A673 (cell line): ENCODE results near the gene PGAM1. TPM values are rescaled to one million over a fixed set of nuclear protein-coding genes. Genes with fewer than 3 reads are reported as not detected.

ENCODE experiments used
- BruUV-seq: library from RNA; stranded (reverse); fragments of 400-500 nt; replicated peaks from 2 replicates; lab custom pipeline; 2021; lab: Mats Ljungman, UMichigan
- CTCF ChIA-PET: fragments of 300-600 bp; sonication (Branson Sonifier 250); formaldehyde crosslinking; loops from one replicate; lab custom pipeline; 2022; ENCODE audit warnings: antibody characterized with exemption; lab: Charles Lee
- POLR2A ChIA-PET: fragments of 300-600 bp; sonication (Branson Sonifier 250); formaldehyde crosslinking; loops from one replicate; lab custom pipeline; 2022; ENCODE audit warnings: antibody characterized with exemption; ENCODE audit not compliant: low non-redundant PET; lab: Charles Lee
- DNase-seq: peaks from one replicate; pipeline ENCODE4 v3.0.0-alpha.2; 2015; ENCODE audit warnings: low spot score
- H3K27ac ChIP-seq: fragments of 200-600 bp; sonication (generic); 2 replicates; pipeline ENCODE4 v1.5.1; 2016; ENCODE audit warnings: mixed run types, low read depth, mild to moderate bottlenecking, mixed read lengths, antibody characterized with exemption, low read length; ENCODE audit not compliant: poor library complexity, severe bottlenecking
- H3K27me3 ChIP-seq: fragments of 200-600 bp; sonication (generic); replicated peaks from 2 replicates; pipeline ENCODE4 v1.6.1; 2017; ENCODE audit warnings: mixed run types, low read depth, mild to moderate bottlenecking, mixed read lengths, antibody characterized with exemption, low read length; ENCODE audit not compliant: insufficient read depth, poor library complexity
- H3K36me3 ChIP-seq: fragments of 200-600 bp; sonication (generic); 2 replicates; pipeline ENCODE4 v1.6.1; 2016; ENCODE audit warnings: mixed run types, mild to moderate bottlenecking, mixed read lengths, antibody characterized with exemption, low read length; ENCODE audit not compliant: insufficient read depth, poor library complexity, severe bottlenecking
- H3K4me1 ChIP-seq: fragments of 200-600 bp; sonication (generic); 2 replicates; pipeline ENCODE4 v1.6.1; 2017; ENCODE audit warnings: mixed run types, mild to moderate bottlenecking, mixed read lengths, antibody characterized with exemption, low read length; ENCODE audit not compliant: insufficient read depth, poor library complexity, severe bottlenecking
- H3K4me3 ChIP-seq: fragments of 200-600 bp; sonication (generic); 2 replicates; pipeline ENCODE4 v1.5.1; 2016; ENCODE audit warnings: low read depth, mixed run types, mild to moderate bottlenecking, mixed read lengths, low read length; ENCODE audit not compliant: poor library complexity, severe bottlenecking
- H3K9me3 ChIP-seq: fragments of 200-600 bp; sonication (generic); 2 replicates; pipeline ENCODE4 v1.6.1; 2016; ENCODE audit warnings: mixed run types, low read depth, mild to moderate bottlenecking, mixed read lengths, antibody characterized with exemption, low read length; ENCODE audit not compliant: poor library complexity, severe bottlenecking
- EZH2 ChIP-seq: fragments of 200-600 bp; sonication (generic); IDR thresholded peaks from 2 replicates; pipeline ENCODE4 v1.6.1; 2017; ENCODE audit warnings: borderline replicate concordance, low read depth, mild to moderate bottlenecking, mixed read lengths, antibody characterized with exemption, low read length; ENCODE audit not compliant: poor library complexity, severe bottlenecking
- intact Hi-C: fragments of 100-400 bp; cut with micrococcal nuclease; formaldehyde crosslinking; loops from one replicate; pipeline ENCODE4 v1.10.0; 2022; ENCODE audit not compliant: unreplicated experiment
- total RNA-seq: library from RNA; stranded (reverse); gene quantifications from 2 replicates; pipeline ENCODE4 v1.2.3, GENCODE V29; 2021
- TF ChIP-seq, protein P1 (sequence below): fragments of 300-800, 200-600 bp; sonication (generic); conservative IDR thresholded peaks from 2 replicates; pipeline ENCODE4 v1.5.1; 2017; ENCODE audit warnings: low read depth, mild to moderate bottlenecking, antibody characterized with exemption, low read length, moderate library complexity, mixed read lengths

The PGAM1 gene
- total RNA-seq, 1 experiment from 2014 or later = 668 TPM

DNA sequence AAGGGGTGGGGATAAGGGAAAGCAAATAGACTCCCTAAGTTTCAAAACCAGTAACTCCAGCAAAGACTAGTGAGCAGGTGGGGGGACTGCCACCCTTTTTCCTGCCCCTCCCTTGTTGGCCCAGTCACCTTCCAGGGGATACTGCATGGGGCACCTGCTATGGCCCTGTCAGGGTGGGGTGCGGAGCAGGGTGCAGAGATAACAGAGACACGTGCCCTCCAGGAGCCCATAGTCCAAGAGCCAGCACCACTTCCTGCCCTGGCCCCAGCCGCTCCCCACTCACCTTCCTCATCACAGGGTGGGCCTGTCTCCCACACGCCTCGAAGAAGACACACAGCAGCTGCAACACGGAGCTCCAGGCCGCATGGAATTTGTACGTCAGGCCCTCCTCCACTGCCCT is 45.5 kb upstream of the PGAM1 start:
- CTCF ChIA-PET = no interaction called here
- POLR2A ChIA-PET = no interaction called here

DNA sequence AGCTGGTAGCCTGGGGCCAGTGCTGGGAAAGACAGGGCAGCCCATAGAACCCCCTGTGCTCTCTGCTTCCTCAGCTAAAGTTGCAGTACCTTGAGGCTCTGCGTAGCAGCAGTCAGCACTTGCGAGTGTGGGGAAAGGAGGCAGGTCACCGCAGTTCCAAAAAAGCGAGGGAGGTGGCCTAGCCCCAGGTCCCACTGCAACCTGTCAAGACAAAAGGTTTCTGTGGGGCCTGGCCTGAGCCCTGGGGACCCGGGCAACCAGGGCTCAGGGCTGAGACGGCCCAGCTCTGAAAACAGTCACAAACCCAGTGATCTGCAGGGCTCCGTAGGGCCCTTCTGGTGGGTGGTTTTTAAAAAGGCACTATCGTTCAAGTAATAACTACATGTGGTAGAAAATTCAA is 44.4 kb upstream of the PGAM1 start:
- no peak for DNase-seq
- H3K27ac ChIP-seq = no peak overlapping the region
- H3K9me3 ChIP-seq = no peaks in the 10 kb centered on the region
- no peak overlapping the region for H3K4me3 ChIP-seq
- no peaks in the 10 kb centered on the region for H3K27me3 ChIP-seq
- intact Hi-C loops = no loop called here
- TF ChIP-seq, protein P1, sequence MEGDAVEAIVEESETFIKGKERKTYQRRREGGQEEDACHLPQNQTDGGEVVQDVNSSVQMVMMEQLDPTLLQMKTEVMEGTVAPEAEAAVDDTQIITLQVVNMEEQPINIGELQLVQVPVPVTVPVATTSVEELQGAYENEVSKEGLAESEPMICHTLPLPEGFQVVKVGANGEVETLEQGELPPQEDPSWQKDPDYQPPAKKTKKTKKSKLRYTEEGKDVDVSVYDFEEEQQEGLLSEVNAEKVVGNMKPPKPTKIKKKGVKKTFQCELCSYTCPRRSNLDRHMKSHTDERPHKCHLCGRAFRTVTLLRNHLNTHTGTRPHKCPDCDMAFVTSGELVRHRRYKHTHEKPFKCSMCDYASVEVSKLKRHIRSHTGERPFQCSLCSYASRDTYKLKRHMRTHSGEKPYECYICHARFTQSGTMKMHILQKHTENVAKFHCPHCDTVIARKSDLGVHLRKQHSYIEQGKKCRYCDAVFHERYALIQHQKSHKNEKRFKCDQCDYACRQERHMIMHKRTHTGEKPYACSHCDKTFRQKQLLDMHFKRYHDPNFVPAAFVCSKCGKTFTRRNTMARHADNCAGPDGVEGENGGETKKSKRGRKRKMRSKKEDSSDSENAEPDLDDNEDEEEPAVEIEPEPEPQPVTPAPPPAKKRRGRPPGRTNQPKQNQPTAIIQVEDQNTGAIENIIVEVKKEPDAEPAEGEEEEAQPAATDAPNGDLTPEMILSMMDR = no peak
- no peak for TF ChIP-seq EZH2
- peaks cover 15% of the 10 kb centered on the region for H3K36me3 ChIP-seq
- POLR2A ChIA-PET = no interaction called here
- no peaks in the 10 kb centered on the region for H3K4me1 ChIP-seq
- no TSS peak for BruUV-seq
- CTCF ChIA-PET = no interaction called here

More for the DNA sequence above, 45.5 kb upstream of the PGAM1 start:
- Histone ChIP-seq H3K27me3 (no peaks in the 10 kb centered on the region), H3K36me3 (peaks cover 16% of the 10 kb centered on the region), H3K4me1 (no peaks in the 10 kb centered on the region), H3K9me3 (no peaks in the 10 kb centered on the region), H3K4me3 (no peak overlapping the region), H3K27ac (no peak overlapping the region)
- no peak for DNase-seq
- BruUV-seq = no TSS peak
- TF ChIP-seq, protein P1 = no peak
- intact Hi-C loops = no loop called here

DNA sequence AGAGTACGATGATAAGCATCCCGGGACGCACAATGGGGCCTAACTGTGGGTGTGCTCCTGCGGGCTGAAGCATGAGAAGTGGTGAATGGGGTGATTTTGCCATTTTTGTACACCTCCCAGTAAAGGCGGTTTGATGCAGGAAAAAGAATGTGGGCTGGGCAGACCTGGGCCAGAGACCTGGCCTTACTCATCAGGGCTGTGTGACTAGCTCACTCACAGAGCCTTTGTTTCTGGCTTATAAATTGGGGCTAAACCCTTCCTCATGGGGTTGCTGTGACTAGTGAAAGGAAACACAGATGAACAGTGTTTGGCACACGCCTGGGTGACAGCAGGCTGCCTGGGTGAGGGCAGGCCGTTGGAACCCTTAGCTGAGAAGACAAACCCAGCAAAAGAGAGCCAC is 42.8 kb upstream of the PGAM1 start:
- H3K27ac ChIP-seq = no peak overlapping the region
- POLR2A ChIA-PET = no interaction called here

More for the DNA sequence above, 42.8 kb upstream of the PGAM1 start:
- no peak overlapping the region for H3K4me3 ChIP-seq
- DNase-seq = no peak
- no peaks in the 10 kb centered on the region for H3K9me3 ChIP-seq
- TF ChIP-seq, protein P1 = no peak
- no peak for TF ChIP-seq EZH2
- no peaks in the 10 kb centered on the region for H3K27me3 ChIP-seq
- CTCF ChIA-PET = no interaction called here
- no peaks in the 10 kb centered on the region for H3K4me1 ChIP-seq
- H3K36me3 ChIP-seq = peaks cover 19% of the 10 kb centered on the region
- intact Hi-C loops = no loop called here
- no TSS peak for BruUV-seq
